IPS-NIHi11 (cell line): Measurements from ENCODE around the gene PLEKHO2.

Source experiments
- DNase-seq: peaks from one replicate; pipeline ENCODE4 v3.0.0; 2012; ENCODE audit warnings: mixed read lengths, low spot score

The PLEKHO2 gene

DNA sequence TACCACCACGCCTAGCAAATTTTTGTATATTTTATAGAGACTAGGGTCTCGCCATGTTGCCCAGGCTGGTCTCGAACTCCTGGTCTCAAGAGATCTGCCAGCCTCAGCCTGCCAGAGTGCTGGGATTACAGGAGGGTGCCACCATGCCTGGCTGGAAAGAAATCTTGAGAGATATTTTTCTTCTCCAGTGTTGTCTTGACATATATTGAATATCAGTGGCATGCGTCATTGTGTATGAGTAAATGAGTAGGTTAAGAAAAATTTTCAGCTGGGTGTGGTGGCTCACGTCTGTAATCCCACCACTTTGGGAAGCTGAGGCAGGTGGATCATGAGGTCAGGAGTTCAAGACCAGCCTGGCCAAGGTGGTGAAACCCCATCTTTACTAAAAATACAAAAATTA lies 12.7 kb upstream of the PLEKHO2 start:
- no peak for DNase-seq

DNA sequence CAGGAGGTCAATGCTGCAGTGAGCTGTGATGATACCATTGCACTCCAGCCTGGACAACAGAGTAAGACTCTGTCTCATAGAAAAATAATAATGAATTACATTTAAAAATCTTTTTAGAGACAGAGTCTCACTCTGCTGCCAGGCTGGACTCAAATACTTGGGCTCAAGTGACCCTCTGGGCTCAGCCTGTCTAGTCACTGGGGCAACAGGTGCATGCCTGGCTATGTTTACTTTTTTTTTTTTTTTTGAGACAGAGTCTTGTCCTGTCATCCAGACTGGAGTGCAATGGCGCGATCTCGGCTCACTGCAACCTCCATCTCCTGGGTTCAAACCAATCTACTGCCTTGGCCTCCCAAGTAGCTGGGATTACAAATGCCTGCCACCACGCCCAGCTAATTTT lies 8.0 kb upstream of the PLEKHO2 start:
- no peak for DNase-seq

DNA sequence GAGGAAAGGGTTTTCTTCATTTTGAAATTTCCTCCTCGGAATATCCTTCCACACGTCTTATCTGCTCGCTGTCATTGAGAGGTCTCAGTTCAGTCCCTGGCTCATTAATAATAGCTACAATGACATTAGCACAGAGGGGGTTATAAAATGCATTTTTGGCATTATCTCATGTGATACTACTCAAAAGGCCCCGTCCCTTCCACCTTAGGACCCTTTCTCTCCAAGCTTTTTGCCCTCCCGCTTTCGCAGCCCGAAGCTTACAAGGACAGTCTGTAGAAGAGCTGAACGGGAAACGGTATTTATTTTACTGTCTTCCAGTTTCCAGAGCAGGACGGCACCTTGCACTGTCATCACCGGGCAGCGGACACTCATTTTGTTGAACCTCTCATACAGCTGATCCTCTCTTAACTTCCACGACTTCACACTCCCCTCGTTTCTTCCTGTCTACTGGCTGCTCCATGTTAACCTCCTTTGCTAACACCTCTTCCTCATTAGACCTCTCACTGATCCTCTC lies 5.6 kb upstream of the PLEKHO2 start:
- DNase-seq = no peak

DNA sequence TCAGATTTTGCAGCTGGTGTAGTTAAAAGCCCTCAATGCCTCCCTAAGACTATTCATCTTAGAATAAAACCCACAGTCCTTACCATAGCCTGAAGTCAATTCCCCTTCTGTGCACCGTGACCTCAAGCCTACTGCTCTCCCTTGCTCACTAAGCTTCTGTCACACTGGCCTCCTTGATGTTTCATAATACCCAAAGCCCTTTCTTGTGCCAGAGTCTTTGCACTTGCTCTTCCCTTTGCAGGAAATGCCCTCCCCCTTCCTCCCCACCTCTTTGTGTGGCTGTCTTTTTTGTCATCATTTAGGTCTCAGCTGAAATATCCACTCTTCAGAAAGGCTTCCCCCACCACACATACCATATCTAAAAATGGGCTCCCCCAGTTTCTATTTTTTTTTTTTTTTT lies 4.2 kb upstream of the PLEKHO2 start:
- DNase-seq = no peak

DNA sequence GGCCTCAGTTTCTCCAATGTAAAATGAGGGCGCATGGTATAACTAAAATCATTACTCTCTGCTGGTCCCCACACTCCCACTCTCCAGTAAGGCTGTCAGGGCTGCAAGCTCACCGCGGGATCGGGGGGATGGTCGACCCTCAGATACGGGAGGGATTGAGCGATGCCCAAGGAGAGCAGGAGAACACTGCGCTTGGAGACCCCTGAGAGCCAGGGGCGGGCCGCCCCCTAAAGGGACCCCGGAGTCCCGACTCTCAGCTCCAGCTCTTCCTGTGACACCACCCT lies 713 bp upstream of the PLEKHO2 start:
- no peak for DNase-seq

DNA sequence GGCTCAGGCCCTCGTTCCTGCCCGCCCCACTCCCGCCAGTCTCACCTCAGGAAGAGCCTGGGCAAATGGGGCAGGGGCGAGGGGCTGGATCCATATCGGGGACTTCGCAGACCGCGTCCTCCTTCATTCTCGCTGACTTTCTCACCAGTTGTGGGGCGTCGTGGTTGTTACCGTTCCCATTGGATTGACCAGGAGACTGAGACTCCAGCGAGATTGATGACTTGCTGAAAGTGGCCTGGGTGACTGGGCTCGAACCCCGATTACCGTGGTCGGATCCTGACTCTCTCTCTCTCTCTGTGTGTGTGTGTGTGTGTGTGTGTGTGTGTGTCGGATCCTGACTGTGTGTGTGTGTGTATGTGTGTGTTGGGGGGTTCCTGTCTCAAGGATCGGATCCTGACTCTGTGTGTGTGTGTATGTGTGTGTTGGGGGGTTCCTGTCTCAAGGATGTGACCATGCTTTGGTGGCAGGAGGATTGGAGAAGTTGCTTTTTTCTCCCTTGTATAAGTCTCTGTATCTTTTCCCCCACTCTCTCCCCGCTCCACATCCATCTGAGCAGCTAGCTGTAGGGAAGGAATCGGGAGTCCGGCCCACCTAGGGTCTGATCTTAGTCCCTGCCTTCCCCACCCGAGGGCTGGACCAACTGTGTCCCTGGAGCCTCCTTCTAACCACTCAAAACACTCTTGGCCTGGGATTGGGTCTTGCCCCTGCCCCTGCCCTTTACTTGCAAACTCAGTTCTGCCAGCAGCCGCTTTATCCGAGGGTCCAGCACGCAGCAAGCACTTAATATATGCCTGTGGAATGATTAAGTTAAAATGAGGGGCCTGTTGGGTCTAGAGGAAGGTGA lies 603 bp downstream of the PLEKHO2 start:
- no peak for DNase-seq

DNA sequence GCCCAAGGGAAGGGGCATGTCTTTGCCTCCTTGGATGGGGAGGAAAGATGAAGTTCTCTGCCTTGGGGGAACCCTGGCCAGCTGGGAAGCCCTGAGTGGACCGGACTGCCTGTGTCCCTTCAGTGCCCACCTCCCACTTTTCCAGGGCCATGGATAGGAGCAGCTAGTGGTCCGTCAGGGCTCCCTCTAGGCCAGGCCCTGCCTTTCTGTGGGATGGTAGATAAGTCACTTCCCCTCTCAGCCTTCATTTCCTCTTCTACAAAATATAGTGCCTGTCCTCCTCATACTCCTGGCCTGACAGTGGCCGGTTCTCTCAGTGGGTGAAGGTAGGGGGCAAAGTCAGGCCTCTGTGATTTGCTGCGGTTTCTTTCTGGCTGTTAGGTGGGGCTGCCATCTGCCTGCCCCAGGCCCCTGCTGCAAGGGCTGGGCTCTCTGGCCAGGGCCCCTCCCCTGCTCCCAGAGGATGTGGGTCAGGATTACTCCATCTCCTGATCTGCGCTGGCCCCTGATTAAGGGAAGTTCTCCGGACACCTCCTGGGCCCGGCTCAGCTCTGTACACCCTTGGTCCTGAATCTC lies 1.4 kb downstream of the PLEKHO2 start:
- DNase-seq = no peak

DNA sequence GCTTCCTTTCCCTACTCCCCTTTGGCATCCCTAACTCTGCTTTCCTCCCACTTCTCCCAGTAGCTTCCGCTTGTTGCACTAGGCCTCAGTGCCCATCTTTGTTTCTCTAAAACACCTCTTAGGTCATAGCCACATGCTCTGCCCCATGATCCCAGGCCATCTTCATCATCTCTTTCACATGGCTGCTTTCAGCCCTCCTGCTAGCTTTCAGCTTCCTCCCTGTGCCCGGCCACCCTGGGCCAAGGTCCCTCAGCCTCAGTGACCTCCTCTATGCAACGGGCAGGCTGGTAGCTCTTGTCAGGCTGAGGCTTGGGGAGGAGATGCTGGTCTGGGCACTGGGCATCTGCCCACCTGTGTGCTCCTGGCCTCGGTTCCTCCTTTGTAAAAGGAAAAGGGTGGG lies 2.3 kb downstream of the PLEKHO2 start:
- DNase-seq = no peak

DNA sequence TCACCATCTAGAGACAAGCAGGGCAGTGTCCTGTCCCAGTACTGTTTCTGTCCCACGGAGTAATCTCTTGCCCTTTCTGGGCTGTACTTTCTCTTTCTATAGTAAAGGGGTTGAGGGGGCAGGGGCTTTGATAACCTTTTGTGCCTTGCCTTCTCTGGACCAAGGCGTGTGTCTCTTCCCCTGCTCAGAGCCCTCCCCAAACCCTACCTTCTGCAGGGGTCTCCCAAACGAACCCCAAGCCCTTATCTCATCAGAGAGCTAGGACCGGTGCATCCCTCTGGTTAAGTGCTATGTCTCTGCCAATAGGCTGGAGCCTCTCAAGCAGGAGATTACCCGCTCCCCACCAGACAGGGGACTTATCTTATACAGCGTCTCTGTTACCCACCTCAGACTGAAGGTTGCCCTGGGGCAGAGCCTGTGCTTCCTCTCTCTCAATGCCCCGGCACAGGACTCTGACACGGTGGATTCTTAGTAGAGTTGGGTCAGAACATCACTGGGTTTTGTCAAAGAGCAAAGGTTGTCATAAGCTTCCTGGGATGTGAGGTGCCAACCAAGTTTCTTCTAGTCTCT lies 2.9 kb downstream of the PLEKHO2 start:
- no peak for DNase-seq

DNA sequence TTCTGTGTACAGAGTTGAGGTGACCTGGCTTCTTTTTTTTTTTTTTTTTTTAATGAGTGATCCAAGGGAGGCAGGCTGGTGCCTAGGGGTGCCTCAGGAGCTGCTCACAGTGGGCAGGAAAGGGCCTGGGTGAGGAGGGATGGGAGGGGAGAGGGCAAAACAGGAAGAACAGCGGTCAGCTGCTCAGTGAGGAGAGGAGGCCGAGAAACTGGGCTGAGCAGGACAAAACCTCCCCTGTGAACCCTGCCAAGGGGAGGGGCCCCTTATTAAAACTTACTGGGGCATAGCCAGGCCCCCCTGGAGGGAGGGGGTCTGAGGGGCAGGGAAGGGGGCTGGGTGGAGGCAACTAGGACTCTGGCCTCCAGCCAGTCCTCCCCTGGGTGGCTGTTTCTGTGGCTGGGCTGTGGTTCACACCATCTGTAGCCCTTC lies 3.5 kb downstream of the PLEKHO2 start:
- DNase-seq = no peak

DNA sequence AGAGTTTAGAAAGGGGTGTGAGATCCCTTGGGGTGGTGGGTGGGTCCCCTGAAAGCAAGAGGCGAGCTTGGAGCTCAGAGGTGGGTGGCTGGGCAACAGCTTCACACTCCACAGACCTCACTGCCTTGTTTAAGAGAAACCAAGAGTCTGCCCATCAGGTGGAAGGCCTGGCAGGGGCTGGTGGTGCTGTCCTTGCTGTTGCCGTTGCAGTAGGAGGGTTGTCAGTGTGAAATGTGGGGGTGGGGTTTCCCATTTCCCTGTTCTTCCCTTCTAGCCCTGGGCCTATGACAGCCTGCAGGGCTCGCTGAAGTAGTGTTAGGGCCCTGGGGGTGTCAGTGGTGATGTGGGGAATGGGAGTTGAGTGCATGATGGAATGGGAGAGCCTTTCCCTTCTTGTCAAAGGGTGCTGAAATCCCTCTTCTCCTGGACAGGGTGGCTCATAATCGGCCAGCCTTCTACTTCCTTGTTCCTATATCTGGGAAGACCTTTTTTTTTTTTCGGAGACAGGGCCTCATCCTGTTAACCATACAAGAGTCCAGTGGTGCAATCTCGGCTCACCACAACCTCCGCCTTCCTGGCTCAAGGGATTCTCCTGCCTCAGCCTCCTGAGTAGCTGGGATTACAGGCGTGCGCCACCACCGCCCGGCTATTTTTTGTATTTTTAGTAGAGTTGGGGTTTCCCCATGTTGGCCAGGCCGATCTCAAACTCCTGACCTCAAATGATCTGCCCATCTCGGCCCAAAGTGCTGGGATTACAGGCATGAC lies 4.3 kb downstream of the PLEKHO2 start:
- no peak for DNase-seq

DNA sequence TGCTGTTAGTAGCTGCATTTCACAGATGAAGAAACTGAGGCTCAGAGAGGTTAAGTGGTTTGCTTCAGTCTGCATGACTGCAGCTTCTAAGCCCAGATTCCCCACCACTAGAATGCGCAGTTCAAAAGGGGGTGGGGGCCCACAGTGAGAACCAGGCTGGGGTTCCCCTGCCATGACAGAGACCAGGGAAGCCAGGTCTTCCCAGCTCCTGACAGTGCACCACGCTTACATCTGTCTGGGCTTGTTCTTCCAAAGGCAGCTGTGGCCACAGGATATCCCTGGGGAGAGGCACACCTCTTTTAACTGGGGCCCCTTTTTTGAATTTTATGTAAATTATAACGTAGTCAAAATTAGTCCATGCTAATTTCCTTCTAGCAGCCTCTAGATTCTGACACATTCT lies 5.3 kb downstream of the PLEKHO2 start:
- DNase-seq = no peak

DNA sequence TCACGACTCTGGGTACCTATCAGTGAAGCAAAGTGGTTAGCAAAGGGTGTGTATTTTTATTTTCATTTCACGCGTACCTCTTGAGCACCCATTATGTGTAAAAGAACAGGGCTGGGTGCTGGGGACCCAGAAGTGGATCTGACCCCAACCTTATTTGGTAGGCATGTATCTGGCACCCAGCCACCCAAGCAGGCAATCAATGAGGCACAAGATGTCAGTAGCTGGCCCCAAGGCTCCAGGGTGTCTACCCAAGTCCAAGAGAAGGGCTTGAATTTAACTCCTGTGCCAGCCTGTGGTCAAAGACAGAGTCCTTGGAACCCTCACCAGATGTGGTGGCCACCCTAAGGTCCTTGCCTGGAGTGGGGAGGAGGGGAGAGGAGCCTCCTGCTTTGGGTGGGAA lies 5.7 kb downstream of the PLEKHO2 start:
- no peak for DNase-seq

DNA sequence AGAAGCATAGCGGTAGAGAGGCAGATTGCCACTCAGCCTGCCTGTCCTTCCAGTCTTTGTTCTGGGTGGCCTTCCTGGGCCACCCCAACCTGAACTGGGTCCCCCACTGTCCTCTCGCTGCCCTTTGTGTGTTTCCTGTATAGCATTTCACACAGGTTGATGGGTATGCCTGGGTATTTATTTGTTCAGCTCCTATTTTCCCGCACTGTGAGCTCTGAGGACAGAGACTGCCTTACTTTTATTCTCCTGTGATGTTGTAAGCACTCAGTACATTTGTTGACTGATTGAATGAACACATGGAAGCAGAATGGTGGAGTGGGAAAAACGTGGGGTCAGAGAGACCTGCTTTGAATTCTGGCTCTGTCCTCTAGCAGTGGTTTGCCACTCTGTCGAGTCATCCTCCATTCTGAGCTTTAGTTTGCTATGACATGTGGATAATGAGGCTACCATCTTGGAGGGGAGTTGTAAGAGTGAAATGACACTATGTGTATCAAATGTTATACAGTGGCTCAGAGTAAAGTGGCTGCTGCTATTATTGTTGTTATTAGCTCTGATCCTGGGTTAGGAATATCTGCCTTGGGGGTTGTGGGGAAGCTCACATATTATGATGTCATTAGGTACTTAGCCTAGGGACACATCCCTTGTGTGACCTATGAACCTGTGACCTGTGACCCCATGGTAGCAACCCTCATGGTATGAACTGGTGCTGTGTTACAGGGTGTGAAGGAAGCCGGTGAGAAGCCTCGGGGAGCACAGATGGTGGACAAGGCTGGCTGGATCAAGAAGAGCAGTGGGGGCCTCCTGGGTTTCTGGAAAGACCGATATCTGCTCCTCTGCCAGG lies 6.4 kb downstream of the PLEKHO2 start:
- DNase-seq = no peak

DNA sequence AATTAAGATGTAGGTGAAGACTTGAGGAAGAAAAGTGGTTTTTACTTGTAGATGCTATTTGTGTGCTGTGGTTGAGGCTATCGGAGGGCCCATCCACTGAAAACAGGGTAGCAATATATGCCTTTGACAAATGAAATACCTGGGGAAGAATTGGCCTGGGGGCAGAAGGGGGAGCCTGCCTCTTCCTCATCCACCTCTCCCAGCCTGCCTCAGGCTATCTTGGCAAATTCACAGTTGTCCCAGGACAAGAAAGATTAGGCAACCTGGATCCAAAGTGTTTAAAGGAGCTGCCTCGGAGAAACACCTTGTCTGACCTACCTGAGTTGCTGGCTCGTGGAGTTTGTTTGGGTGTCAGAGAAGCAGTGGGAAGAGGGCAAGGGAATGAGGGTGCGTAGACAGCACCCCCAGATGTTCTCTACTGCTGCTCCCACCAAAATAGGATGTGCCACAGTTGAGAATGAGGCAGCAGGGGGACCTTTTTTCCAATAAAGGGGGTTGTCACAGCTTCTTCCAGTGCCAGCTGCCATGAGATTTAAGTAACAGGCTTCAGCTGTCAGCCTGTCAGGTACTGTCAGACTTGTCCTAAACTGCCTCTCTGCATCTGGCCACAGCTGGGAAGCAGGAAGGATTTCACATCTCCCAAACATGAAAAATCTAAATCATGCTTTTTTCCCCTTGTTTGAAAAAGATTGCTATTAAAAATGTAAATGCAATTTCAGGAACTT lies 9.2 kb downstream of the PLEKHO2 start:
- DNase-seq = no peak

DNA sequence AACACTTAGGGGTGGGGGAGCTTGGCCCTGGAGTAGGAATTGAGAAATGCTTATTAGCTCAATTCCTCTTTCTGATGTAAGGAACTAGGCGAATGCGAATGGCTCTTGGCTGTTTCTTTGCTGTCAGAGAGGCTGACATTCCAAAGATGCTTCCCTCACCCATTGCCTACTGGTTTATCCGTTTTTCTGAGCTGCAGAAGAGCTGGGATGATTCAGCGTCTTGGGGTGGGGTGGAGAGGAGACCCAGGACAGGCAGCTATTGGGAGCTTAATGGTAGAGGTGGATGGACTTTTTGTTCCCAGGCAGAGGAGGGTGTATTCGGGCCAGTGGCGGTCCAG lies 9.8 kb downstream of the PLEKHO2 start:
- no peak for DNase-seq

DNA sequence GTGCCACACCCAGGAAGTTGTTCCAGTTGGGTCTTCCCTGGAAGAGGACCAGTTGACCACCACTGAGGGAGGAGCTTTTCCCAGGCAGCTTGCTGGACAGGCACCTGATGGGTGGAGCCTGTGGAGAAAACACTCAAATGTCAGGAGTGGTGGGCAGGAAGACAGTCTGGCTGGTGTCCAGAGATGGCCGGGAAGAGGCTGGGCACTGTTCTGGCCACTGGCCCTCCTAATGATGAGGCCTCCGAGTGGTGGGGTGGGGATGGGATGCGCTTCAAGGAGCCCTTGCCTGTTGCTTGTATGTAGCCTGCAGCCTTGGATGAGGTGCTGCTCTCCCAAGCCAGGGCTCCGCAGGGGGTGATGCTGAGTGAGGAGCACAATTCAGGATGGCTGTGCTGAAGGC lies 12.3 kb downstream of the PLEKHO2 start:
- DNase-seq = no peak

DNA sequence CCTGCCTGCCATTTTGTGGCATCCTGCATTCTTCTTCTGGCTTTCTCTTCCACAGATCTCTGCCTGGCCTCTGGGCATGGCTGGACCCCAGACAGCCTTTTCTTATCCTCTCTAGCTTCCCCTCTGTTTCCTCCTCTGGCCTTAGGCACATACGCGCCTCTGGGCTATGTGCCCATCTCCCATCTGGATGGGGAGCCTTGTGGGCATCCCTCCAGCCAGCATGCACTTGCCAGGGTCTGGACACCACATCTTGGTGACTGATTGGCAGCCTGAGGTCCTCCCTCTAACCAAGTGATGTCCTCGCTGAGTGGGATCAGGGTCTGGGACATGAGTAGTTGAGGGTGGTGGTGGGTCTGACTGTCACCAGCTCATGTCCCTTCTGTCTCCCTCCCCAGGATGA lies 12.8 kb downstream of the PLEKHO2 start:
- DNase-seq = no peak

DNA sequence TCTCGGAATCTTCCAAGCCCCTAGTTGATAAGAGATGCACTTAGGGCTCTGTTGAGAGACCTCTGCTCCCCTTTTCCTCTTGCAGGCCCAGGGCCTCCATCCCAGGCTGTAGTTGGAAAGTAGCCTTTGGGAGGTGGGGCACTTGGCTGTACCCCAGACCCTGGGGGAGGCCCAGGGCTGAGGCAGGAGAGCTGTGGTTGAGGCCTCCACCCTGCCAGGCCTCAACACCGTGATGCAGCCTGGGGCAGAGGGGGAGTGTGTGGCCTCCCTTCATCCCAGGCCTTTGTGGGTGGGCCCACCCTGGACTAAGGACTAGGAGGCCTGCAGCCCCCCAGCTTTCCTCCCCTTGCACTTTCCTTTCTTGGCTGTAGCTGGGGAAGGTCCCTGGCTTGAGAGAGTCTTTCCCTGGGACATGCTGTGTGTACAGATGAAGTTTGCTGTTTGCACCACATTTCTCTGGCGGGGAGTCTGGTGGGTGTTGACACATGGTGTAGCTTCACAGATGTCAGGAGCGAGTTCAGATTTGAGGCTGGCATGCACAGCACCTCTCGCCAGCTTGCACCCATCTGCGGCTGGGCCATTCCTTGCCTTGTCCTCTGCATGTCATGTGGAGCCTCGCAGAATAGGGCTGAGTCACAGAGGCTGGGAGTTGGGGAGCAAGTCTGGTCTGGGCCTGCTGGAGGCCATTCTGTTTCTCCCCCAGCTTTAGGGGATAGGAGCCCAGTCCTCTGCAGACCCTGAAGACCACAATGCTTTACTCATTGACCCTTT lies 13.7 kb downstream of the PLEKHO2 start:
- no peak for DNase-seq

DNA sequence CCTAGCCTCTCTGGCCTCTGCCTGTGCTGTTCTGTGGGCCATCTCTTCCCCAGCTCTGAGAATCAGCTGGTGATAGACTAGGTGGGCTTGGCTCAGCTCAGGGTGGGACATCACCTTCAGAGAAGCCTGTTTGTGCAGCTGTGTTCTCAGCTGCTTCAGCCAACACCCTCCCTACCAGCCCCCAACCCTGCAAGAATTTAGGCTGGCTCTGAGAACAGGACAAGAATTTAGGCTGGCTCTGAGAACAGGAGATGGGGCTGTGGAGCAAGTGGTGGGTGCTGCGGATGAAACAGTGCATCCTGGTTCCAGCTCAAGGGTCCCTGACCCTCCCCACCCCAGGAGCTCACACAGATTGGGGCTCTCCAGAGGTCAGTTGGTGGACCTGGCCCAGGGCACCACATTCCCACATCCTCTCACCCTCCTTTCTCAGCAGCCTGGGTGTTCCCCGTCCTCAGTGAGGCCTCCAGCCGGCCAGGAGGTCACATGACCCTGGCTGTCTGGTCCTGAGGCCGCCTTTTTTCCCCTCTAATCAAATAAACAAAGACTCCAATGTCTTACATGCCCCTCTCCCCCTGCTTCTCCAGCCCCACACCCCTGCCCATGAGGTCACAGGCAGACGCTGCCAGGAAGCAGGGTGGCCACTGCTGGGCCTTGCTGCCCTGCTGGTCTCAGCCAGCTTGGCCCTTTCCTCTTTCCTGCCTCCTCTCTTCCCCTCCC lies 14.9 kb downstream of the PLEKHO2 start:
- DNase-seq = no peak
